GM06990 (cell line): ENCODE data around the gene GGN.
A peak's percentile ranks its signal among the peaks of the same experiment; 100 is the strongest.

Experiments used
- DNase-seq: peaks from one replicate; pipeline ENCODE4 v3.0.0-alpha.2; 2011; ENCODE audit not compliant: insufficient read length; ENCODE audit errors: extremely low read depth
- H3K27me3 ChIP-seq: replicated peaks from 2 replicates; pipeline ENCODE4 v1.6.0; 2011; ENCODE audit warnings: low read length; ENCODE audit not compliant: control insufficient read depth, insufficient read depth
- H3K36me3 ChIP-seq: 2 replicates; pipeline ENCODE4 v1.5.1; 2011; ENCODE audit warnings: low read length; ENCODE audit not compliant: control insufficient read depth, insufficient read depth
- H3K4me3 ChIP-seq: replicated peaks from 2 replicates; pipeline ENCODE4 v1.5.1; 2011; ENCODE audit warnings: low read depth, mild to moderate bottlenecking, control low read depth, low read length
- CTCF ChIP-seq: IDR thresholded peaks from 2 replicates; pipeline ENCODE4 v1.5.1; 2011; ENCODE audit warnings: low read length, control low read depth, mild to moderate bottlenecking, inconsistent platforms; ENCODE audit not compliant: insufficient read depth, poor library complexity, severe bottlenecking

The GGN gene

GRCh38 chr19:38400361-38400760, 12.5 kb upstream of the GGN start:
- H3K27me3 ChIP-seq, result no peaks in the 10 kb centered on the region; the same call in 1 of the 2 replicates
- TF ChIP-seq CTCF, result no peak
- H3K36me3 ChIP-seq, result no peaks in the 10 kb centered on the region
- H3K4me3 ChIP-seq, result no peak overlapping the region
- no peak for DNase-seq

- H3K4me3 ChIP-seq, result no peak overlapping the region
- no peak for DNase-seq
- no peaks in the 10 kb centered on the region for H3K36me3 ChIP-seq
- TF ChIP-seq CTCF, result no peak
- H3K27me3 ChIP-seq, result no peaks in the 10 kb centered on the region; the same call in none of the 2 replicates
Observed at GRCh38 chr19:38399537-38399936, 11.7 kb upstream of the GGN start.

- no peak overlapping the region for H3K4me3 ChIP-seq
- no peak for TF ChIP-seq CTCF
- H3K27me3 ChIP-seq, result no peaks in the 10 kb centered on the region; the same call in none of the 2 replicates
Observed at GRCh38 chr19:38399081-38399480, 11.2 kb upstream of the GGN start.

GRCh38 chr19:38395381-38396114, 7.7 kb upstream of the GGN start:
- no peak for TF ChIP-seq CTCF
- peak; percentile 46 for DNase-seq
- H3K4me3 ChIP-seq, result peak overlapping the region; percentile 10
- H3K27me3 ChIP-seq, result no peaks in the 10 kb centered on the region; the same call in none of the 2 replicates
- H3K36me3 ChIP-seq, result no peaks in the 10 kb centered on the region

More at GRCh38 chr19:38399081-38399480, 11.2 kb upstream of the GGN start:
- no peaks in the 10 kb centered on the region for H3K36me3 ChIP-seq
- DNase-seq, result no peak

- peak; percentile 56 for DNase-seq
- Histone ChIP-seq H3K4me3 (no peak overlapping the region), H3K27me3 (no peaks in the 10 kb centered on the region; the same call in none of the 2 replicates), H3K36me3 (no peaks in the 10 kb centered on the region)
- TF ChIP-seq CTCF, result no peak
Observed at GRCh38 chr19:38394488-38394887, 6.7 kb upstream of the GGN start.
